ENCODE results near the gene RESF1.
"Not testable (repeated sequence)": the region's sequence is repeated elsewhere in the genome, so short reads cannot be mapped to it uniquely, and the experiment has no call there.

RESF1 gene, protein sequence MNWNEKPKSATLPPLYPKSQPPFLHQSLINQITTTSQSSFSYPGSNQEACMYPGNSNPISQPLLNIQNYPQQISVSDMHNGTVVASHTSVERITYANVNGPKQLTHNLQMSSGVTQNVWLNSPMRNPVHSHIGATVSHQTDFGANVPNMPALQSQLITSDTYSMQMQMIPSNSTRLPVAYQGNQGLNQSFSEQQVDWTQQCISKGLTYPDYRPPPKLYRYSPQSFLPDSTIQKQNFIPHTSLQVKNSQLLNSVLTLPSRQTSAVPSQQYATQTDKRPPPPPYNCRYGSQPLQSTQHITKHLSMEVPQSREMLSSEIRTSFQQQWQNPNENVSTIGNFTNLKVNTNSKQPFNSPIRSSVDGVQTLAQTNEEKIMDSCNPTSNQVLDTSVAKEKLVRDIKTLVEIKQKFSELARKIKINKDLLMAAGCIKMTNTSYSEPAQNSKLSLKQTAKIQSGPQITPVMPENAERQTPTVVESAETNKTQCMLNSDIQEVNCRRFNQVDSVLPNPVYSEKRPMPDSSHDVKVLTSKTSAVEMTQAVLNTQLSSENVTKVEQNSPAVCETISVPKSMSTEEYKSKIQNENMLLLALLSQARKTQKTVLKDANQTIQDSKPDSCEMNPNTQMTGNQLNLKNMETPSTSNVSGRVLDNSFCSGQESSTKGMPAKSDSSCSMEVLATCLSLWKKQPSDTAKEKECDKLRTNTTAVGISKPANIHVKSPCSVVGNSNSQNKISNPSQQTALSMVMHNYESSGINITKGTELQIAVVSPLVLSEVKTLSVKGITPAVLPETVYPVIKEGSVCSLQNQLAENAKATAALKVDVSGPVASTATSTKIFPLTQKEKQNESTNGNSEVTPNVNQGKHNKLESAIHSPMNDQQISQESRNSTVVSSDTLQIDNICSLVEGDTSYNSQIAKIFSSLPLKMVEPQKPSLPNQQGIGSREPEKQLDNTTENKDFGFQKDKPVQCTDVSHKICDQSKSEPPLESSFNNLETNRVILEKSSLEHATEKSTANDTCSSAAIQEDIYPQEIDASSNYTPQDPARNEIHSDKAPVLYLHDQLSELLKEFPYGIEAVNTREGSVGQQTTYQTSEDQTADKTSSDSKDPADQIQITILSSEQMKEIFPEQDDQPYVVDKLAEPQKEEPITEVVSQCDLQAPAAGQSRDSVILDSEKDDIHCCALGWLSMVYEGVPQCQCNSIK (N-terminal part only)

DNA sequence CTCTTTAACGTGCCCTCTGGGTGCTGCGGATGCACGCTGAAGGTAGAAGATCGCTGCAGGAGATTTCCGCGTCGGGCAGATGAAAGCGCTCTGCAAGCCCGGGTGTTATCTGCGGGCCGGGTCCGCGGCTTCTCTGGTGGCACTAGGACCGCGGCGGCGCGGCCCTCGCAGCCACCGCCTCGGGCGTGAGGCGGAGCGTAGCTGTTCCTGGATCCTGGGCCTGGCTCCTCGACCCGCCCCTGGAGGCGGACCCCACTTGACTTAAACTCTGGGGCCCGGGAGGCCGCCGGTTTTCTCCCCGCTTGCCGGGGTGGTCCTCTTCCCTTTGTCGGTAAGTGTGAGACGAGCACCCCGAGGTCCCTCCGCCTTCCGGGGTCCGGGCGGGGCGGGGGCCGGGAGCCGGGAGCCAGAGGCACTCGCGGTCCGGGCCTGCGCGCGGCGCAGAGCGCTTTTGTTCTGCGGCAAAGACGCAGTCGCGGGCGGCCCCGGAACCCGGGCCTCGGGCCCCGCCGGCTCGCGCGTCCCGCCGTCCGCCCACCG is at the start of gene RESF1:
Gene RESF1 (plus strand): TSS at position 255 of the 540 bp plus-strand sequence. CDS start 21,541 bp downstream, outside the sequence.
- DNase-seq (ENCODE audit: low spot score), result peak; percentile 90

DNA sequence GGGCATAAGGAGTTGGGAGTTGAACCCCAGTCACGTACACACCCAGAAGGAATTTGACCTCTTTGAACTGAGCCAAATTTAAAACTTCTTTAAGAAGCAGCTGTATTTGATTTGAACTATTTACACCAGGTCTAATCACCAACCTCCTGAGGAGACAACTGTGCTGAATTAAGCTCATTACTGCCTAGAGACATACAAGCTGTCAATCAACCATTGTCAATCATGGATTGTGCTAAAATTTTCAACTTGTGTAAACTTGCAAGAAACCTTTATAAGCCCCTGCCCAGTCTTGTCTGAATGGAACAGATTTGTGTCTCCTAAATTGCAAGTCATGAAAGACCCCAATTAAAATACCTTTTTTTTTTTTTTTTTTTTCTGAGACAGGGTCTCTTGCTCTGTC is 44.3 kb upstream of the RESF1 start:
- no peak for DNase-seq (ENCODE audit: low spot score)

DNA sequence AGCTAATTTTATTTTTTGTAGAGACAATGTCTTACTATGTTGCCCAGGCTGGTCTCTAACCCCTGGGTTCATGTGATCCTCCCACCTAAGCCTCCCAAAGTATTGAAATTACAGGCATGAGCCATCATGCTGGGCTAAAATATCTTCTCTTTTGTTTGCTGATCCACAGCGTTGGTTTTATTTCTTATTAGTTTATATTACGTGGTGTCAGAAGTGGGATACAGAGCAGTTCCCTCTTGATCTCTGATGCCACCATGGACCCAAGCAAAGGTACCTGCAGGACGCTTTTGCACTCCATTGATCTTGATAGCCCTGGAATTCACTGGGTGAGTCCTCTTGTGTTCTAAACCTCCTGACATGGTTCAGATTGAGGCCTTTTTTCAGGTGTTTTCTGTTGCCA is 43.8 kb upstream of the RESF1 start:
- DNase-seq (ENCODE audit: low spot score), result no peak

DNA sequence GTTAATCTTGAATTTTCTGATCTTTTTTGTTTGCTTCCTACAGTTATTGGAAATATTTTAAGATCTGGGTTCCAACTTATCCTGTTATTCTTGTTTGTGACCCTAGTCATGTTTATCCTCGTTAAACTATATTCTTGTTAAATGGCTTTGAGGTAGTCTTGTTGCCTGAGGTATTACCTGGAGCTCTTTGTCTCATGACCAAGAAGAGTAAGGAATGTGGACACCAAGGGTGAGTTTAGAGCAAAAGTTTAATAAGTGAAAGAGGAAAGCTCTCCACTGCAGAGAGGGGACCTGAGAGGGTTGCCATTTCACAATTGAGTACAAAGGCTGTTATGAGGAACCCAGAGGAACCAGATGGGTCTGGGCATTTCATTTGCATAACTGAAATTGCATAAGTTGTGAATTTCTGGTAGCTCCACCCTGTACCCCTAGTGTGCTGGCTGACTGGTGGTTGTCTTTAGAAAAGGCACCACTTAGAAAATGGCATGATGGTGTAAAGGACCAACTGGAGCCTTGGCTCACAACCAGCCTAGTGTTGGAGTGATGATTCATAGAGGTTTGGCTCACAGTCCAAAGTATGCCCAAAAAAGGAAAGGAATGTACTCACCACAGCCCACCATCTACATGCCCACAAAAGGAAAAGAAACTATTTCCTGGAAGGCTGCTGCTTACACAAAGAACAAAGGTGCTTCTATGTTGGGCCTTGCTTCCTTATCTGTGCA is 36.7 kb upstream of the RESF1 start:
- DNase-seq (ENCODE audit: low spot score), result peak; percentile 15

DNA sequence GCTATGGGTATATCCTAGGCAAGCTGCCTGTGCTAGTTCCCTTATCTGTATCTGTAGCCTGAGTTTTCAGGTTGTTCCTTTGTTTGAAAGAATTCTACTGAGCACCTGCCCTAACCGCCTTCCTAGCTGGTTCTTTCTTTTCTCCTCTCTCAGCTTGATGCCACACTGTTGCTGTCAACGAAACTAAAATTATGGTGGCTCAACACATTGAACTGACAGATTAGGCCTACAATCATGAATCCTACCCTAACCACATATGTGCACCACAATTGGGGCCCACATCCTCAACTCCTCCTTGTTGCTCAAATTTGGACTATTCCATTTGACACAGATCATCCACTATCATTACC is 36.2 kb upstream of the RESF1 start:
- DNase-seq (ENCODE audit: low spot score), result no peak

DNA sequence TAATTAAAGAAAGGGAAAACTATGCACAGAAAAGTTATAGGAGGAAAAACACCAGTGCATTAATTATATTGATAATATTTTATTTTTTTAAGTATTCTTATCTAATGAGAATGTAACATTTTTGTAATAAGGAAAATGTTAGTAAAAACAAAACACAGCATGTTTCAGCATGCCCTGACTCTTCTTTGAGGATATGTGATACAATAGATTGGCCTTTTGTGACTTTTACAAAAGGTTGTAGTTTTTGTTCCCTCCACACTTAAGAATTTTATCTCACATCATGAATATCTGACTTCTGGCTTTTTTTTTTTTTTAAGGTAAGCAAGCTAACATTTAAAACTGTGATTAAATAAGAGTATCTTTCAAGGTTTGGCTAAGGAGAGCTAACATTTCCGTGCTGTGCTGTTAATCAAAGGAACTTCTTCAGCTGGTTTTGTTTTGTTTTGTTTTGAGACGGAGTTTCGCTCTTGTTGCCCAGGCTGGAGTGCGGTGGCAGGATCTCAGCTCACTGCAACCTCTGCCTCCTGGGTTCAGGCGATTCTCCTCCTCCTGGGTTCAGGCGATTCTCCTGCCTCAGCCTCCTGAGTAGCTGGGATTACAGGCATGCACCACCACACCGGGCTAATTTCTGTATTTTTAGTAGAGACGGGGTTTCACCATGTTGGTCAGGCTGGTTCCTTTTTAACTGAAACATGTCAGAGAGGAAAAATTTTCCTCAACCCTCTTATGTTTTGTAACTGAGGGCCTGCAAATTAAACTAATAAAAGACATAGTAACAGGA is 30.8 kb upstream of the RESF1 start:
- no peak for DNase-seq (ENCODE audit: low spot score)

DNA sequence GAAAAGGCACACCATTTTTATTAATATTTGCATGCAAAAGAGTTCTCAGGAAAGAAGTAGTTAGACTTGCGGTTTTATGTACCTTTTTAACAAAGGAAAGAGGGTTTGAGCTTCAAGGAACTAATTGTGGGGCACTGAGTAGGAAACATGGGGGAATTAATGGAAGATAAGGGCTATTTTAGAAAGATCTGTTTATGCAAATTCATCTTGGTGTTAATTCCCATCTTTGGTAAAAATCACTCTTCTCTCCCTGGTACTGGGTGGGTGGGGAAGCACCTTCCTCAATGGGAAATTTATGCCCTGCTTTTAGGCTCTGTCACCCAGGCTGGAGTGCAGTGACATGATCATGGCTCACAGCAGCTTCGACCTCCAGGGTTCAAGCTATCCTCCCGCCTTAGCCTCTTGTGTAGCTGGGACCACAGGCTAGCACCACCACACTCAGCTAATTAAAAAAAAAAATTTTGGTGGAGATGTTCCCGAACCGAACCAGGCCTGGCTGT is 30.1 kb upstream of the RESF1 start:
- no peak for DNase-seq (ENCODE audit: low spot score)

DNA sequence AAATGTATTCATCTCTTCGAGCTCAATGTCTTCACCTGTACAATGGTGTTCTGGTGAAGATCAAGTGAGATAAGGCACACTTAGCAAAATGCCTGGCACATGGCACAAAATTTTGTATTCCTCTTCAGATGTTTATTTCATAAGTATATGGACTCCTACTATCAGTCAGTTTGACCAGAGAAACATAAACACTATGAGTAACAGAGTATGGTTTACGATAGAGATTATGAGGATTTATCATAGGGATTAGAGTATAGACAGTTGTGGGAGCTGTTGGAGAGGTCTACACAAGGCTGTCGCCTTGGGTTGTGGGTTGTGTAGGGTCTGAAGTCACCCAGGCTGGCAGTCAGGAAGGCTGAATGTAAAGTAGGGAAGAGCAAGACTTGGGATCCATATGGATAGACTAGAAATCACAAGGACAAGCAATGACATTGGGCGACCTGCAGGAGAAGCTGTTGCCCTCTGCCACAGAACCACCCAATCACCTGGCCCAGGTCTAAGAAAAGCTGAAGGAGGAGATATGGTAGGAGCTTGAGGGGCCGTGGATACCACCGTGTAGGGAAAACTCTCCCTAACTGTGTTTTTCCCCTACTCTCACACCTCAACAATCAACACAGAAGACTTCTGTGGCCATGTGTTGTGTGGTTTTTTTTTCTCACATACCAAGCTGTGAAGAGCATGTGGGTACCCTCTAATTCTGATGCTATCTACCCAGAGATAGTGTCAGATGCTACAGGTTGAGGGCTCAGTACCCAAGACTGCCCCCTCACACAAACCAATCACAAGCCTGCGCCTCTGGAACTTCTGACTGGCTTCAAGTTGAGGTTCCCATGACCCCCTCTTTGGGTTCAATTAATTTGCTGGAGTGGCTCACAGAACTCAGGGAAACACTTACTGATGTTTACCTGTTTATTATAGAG is 27.2 kb upstream of the RESF1 start:
- no peak for DNase-seq (ENCODE audit: low spot score)

DNA sequence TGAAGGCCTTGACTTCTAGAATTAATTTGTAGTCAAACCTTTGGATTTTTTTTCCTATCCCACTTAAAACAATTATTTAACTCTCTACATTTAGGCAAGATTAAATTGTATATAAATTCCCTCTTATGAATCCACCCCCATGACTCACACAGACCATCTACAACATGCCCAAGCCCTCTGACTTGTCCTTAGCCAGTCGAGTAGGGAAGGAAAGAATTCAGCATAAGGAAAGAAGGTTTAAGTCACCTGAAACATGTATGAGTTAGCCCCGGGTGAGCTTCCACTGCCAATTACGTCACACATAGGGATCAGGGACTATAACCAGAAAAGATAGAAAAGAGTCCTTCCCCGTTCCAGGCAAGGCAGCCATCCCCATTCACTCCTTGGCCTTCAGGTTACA is 14.9 kb upstream of the RESF1 start:
- no peak for DNase-seq (ENCODE audit: low spot score)

DNA sequence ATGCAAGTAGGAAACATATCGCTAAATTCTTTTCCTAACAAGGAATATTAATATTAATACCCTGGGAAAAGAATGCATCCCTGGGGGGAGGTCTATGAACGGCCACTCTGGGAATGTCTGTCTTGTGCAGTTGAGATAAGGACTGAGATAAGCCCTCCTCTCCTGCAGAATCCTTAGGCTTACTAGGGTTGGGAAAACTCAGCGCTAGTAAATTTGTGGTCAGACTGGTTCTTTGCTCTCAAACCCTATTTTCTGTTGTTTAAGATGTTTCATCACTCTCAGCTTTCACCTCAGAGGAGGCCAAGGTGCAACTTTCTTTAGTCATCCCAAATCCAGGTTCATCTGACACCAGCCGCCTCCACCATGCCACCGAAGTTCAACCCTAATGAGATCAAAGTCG is 11.2 kb upstream of the RESF1 start:
- no peak for DNase-seq (ENCODE audit: low spot score)

DNA sequence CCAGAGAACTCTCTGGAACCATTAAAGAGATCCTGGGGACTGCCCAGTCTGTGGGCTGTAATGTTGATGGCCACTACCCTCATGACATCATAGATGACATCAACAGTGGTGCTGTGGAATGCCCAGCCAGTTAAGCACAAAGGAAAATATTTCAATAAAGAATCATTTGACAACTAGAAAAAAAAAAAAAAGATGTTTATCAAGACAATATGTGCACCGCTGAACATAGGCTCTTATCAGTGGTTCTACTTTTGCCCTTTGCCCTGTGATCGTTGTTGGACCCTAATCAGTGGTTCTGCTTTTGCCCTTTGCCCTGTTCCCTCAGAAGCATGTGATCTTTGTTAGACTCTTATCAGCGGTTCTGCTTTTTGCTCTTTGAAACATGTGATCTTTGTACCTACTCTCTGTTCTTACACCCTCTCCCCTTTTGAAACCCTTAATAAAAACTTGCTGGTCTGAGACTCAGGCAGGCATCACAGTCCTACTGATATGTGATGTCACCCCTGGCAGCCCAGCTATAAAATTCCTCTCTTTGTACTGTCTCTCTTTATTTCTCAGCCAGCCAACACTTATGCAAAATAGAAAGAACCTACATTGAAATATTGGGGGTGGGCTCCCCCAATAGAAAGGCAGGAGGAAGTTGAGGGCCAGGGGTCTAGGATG is 10.4 kb upstream of the RESF1 start:
- not testable (repeated sequence) for DNase-seq (ENCODE audit: low spot score)

DNA sequence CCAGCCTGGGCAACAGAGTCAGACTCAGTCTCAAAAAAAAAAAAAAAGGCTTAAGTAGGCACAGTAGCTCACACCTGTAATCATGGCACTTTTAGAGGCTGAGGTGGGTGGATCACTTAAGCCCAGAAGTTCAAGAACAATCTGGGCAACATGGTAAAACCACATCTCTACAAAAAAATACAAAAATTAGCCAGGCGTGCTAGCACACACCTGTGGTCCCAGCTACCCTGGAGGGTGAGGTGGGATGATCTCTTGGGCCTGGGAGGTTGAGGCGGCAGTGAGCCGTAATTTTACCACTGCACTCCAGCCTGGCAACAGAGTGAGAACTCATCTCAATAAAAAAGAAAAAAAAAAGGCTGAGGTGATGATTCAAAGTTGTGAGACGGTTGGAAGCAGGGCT is 9.1 kb upstream of the RESF1 start:
- no peak for DNase-seq (ENCODE audit: low spot score)

DNA sequence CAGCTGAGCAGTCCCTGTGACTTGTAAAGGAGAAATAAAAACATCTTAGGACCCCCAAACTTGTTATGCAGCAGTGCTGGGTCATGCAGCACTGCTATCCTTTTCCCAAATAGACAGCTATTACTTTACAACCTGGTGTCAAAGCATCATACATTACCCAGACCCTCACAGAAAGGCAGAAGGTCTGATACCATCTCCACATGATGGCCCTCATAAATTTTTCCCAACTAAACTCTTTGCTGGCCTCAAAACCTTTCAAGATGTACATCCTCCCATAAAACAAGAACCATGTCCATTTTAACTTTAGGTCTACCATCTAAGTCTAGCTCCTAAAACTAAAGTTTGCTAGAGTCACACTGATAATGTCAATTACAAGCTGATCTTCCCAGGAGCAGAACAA is 8.7 kb upstream of the RESF1 start:
- DNase-seq (ENCODE audit: low spot score), result no peak

DNA sequence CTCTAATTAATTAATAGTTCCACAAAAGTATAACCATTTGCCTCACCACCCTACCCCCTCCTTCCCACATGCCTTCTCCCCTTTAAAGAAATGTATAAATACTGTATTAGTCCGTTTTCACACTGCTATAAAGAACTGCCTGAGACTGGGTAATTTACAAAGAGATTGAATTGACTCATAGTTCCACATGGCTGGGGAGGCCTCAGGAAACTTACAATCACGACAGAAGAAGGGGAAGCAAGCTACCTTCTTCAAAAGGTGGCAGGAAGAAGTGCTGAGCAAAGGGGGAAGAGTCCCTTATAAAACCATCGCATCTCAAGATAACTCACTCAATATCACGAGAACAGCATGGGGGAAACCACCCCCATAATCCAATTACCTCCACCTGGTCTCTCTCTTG is 8.2 kb upstream of the RESF1 start:
- DNase-seq (ENCODE audit: low spot score), result no peak

DNA sequence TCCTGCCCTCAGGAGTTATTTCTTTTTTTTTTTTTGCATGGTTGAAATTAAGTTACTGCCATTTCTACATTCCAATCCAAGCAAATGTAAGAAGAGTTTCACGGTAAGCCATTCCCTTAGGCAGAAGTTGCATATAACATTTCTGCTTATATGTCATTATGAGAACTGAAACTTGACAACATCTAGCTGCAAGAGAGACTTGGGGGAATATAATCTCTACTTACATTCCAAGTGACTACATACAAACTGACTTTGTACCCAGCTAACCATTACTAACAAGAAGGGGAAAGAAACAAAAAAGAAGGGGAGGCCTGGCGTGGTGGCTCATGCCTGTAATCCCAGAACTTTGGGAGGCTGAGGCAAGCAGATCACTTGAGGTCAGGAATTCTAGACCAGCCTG is 7.3 kb upstream of the RESF1 start:
- DNase-seq (ENCODE audit: low spot score), result no peak

DNA sequence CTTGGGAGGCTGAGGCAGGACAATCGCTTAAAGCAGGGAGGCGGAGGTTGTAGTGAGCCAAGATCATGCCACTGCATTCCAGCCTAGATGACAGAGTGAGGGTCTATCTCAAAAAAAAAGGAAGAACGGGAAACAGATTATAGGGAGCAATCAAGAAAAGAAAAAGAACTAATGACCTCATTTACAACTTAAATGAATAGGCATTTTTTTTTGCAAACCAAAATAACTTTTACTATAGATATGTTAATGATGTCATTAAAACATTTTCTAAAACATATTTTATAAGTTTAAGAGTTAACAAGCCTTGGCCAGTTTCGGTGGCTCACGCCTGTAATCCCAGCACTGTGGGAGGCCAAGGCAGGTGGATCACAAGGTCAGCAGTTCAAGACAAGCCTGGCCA is 6.8 kb upstream of the RESF1 start:
- DNase-seq (ENCODE audit: low spot score), result no peak

DNA sequence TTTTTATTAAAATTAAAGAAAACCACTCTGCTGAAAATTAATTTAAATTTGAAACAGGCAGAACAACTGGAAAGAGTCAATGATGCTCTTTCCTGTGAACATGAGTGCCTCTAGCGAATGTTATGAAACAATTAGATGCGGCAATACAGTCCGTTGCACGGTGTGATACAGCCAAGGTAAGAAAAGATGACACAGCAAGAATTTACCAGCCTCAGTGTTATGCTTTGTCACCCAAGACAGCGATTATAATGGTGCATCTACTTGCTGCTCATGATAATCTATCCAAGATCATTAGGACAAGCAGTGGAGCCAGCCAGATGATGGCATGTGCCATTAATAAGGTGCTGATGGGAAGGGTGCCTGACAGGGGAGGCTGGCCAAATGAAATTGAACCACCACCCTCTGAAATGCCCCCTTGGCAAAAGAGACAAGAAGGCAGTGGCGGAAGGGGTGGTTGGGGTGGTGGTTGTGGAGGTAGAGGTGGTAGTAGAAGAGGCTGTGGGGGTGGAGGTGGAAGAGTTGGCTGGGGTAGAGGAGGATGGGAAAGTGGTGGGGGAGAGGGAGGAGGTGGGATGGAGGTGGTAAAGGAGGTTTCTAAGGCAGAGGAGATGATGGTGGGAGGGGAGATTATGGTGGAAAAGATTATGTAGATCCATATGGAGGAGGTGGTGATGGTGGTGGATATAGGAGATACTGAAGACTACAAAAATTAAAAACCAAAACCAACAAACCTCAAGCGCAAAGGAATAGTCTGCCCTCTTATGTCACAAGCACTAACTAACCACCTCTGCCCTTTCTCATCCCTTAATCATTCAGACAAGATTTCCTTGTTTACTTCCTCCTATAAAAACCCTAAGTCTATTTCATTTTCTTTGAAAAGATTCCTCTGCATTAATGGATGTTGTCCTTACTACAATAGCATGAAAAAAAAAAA is 4.0 kb upstream of the RESF1 start:
- DNase-seq (ENCODE audit: low spot score), result no peak

DNA sequence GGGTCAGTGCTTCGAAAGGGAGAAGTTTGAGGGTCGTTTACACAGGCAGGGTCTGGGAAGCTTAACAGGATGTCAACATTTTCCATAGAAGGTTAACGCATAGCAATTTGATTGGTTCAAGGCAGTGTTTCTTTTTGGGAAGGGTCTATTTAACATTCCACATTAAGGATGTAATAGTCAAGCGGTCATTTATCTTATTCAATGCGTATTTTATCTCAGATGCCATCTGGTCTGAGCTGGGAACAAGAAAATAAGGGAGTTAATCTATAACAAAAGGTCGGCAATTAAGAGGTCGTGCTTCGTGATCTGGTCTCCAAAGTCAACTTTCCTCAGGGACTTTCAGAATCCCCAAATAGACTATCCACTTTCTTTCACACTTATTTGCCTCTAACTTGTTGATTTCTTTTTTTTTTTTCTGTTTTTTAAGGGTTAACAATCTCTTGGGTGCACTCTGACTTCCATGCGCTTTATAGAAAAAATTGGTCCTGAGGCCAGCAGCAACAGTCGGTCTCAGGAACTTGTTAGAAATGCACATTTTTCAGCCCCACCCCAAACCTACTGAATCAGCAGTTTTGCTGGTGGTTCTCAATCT is 550 bp upstream of the RESF1 start:
- no peak for DNase-seq (ENCODE audit: low spot score)

Data from RKO (cell line).